ENCODE results near the gene ZRANB2.

DNA sequence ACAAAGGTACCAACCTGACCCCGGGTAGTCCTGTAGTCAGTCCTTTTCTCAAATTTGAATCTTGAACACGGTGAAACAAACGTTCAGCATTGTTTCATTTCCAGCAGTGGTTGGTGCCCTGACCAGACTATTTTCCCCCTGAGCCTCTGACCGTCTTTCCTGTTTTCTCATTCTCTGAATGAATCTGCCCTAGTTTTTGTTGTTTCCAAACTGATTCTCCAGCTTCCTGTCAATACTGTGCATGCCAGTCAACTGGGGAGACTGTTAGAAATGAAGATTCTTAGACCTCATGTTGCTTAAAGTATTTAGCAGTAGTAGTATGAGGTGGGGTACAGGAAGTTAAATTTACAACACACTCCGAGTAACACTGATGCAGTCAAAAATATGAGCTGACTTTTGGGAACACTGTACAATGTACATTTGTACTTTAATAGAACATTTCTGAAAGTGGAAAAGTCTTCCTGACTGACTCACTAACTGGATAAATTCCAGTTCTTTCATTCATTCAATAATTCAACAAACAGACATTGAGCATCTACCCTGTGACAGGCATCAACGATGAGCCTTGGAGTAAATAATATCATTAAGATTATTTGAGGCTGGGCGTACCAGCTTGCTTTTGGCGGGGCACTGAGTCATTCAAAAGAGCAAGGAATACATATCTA is 26.0 kb upstream of the ZRANB2 start:
- TF ChIP-seq, protein P1, sequence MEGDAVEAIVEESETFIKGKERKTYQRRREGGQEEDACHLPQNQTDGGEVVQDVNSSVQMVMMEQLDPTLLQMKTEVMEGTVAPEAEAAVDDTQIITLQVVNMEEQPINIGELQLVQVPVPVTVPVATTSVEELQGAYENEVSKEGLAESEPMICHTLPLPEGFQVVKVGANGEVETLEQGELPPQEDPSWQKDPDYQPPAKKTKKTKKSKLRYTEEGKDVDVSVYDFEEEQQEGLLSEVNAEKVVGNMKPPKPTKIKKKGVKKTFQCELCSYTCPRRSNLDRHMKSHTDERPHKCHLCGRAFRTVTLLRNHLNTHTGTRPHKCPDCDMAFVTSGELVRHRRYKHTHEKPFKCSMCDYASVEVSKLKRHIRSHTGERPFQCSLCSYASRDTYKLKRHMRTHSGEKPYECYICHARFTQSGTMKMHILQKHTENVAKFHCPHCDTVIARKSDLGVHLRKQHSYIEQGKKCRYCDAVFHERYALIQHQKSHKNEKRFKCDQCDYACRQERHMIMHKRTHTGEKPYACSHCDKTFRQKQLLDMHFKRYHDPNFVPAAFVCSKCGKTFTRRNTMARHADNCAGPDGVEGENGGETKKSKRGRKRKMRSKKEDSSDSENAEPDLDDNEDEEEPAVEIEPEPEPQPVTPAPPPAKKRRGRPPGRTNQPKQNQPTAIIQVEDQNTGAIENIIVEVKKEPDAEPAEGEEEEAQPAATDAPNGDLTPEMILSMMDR (IDR thresholded peaks at IDR 0.05), result no peak
- TF ChIP-seq POLR2A (IDR thresholded peaks at IDR 0.05), result no peak

Measured in lower leg skin (tissue), 3 donors.